Choroid plexus epithelial cell (primary cell): Measurements from ENCODE around the gene CNDP1.

Source experiments
- DNase-seq: peaks from one replicate; pipeline ENCODE4 v3.0.0-alpha.2; 2010; ENCODE audit warnings: low read depth
- H3K4me3 ChIP-seq: 2 replicates; pipeline ENCODE4 v1.5.1; 2011; ENCODE audit warnings: low read depth, mild to moderate bottlenecking, control low read depth, low read length, moderate library complexity
- TF ChIP-seq, protein P1 (sequence below): conservative IDR thresholded peaks from 2 replicates; pipeline ENCODE4 v1.5.1; 2011; ENCODE audit warnings: low read depth, mild to moderate bottlenecking, control low read depth, inconsistent platforms, low read length, moderate library complexity

Gene CNDP1

DNA sequence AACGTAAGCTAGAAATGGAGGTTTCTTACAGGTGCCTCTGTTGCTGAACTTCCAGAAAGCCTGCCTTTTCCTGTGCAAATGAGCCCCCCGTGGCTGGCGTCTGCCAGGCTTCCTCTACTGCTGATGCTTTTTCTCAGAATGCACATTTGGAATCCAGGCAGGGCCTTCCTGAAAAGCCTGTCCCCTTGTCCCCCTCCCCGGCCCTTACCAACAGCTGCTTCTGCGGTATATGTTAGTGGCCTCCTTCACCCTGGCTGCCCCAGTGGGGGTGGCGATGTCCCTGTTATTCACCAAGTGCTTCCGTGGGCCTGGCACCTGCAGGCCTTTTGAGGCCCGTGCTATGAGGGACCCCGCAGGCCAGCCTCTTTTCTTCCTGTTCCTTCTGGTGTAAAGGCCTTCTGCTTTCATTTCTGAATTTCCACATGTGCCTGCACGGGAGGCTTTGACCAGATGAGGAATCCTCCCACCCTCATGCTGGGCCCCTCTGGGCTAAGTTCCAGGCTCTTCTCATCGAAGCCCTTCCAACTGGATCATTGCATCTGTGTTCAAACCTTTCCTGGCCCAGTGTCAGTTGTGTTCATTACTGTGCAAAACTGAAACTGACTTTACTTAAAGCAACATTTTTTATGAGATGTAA lies 27.7 kb upstream of the CNDP1 start:
- no peak overlapping the region for H3K4me3 ChIP-seq
- DNase-seq: peak; percentile 87
- TF ChIP-seq, protein P1, sequence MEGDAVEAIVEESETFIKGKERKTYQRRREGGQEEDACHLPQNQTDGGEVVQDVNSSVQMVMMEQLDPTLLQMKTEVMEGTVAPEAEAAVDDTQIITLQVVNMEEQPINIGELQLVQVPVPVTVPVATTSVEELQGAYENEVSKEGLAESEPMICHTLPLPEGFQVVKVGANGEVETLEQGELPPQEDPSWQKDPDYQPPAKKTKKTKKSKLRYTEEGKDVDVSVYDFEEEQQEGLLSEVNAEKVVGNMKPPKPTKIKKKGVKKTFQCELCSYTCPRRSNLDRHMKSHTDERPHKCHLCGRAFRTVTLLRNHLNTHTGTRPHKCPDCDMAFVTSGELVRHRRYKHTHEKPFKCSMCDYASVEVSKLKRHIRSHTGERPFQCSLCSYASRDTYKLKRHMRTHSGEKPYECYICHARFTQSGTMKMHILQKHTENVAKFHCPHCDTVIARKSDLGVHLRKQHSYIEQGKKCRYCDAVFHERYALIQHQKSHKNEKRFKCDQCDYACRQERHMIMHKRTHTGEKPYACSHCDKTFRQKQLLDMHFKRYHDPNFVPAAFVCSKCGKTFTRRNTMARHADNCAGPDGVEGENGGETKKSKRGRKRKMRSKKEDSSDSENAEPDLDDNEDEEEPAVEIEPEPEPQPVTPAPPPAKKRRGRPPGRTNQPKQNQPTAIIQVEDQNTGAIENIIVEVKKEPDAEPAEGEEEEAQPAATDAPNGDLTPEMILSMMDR: no peak

- TF ChIP-seq, protein P1: no peak
- no peak overlapping the region for H3K4me3 ChIP-seq
- no peak for DNase-seq
Measured at GRCh38 chr18:74507097-74507881, 27.0 kb upstream of the CNDP1 start.

DNA sequence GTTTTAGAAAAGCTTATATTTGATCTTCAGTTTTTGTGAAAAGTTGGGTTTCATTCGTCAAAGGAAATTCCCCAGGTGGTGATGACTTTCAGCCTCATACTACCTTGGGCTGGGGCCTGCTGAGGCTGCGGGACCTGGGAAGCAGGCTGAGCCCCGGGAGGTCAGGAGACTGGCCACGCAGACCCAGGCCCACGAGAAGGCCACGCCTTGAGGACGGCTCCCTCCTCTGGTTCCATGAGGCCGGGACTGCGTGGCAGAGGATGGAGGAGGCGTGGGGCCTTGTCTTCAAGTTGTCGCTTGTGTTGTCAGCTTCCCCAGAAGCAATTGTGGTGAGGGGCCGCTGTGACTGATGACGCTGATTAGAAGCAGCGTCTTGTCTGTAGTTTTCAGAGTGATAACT lies 26.4 kb upstream of the CNDP1 start:
- TF ChIP-seq, protein P1: no peak
- no peak for DNase-seq
- no peak overlapping the region for H3K4me3 ChIP-seq

DNA sequence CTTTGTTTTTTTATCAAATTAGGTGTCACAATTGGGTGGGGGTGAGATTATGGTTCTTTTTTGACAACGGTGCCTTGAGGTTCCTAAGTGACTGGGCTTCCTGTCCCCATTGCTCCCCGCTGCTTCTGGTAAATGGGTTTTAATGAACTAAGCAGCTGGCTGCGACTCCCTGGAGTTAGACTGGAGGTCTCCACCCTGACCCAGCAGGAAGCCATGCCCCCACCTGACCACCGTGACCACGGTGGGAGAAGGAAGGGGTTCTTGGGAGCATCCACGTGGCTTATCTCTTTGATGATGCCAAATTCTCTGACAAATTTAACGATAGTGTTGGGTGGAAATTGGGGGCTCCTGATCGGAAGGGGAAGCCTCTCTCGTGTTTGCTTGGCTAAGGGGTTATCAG lies 25.9 kb upstream of the CNDP1 start:
- TF ChIP-seq, protein P1: no peak
- DNase-seq: no peak
- no peak overlapping the region for H3K4me3 ChIP-seq

DNA sequence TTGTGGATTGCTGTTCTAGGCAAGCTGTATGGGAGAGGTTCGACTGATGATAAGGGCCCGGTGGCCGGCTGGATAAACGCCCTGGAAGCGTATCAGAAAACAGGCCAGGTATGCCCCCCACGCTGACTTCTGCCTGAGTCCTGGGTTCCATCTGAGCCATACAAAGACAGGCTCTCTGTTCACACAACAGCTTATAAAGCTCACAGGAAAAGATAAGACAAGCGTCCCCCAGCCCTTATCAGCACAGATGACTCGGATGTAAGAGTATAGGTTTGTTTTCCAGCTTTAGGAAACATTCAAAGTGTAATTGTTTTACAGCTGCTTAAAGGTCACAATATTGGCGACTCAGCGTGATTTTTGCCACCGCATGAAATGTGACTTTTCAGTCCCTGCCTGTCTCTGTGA lies 25.5 kb upstream of the CNDP1 start:
- DNase-seq: no peak
- no peak overlapping the region for H3K4me3 ChIP-seq
- TF ChIP-seq, protein P1: no peak

GRCh38 chr18:74509856-74510769 lies 24.2 kb upstream of the CNDP1 start:
- TF ChIP-seq, protein P1: no peak
- no peak for DNase-seq

More at GRCh38 chr18:74509856-74510769, 24.2 kb upstream of the CNDP1 start:
- no peak overlapping the region for H3K4me3 ChIP-seq
